ENCODE data around the gene MRI1. TPM values are rescaled to one million over a fixed set of nuclear protein-coding genes. Genes with fewer than 3 reads are reported as not detected.
"Not testable (repeated sequence)": the region's sequence is repeated elsewhere in the genome, so short reads cannot be mapped to it uniquely, and the experiment has no call there.

The MRI1 gene
- total RNA-seq, 1 donor from 2014 or later: 28.7 TPM

- TF ChIP-seq CTCF (IDR thresholded peaks at IDR 0.05; ENCODE audit: unreplicated experiment): no peak
- DNase-seq (ENCODE audit: low spot score in 2 of 2, unreplicated experiment in 2 of 2): no peak
- Mint-ChIP-seq H3K27me3 (ENCODE audit: low read depth) (no peaks in the 10 kb centered on the region), H3K27ac (no peak overlapping the region), H3K4me1 (peaks cover 14% of the 10 kb centered on the region), H3K36me3 (no peaks in the 10 kb centered on the region), H3K4me3 (no peak overlapping the region), H3K9me3 (no peaks in the 10 kb centered on the region)
Measured at GRCh38 chr19:13788991-13789390, 24.7 kb downstream of the MRI1 start.

- Mint-ChIP-seq H3K4me1 (peaks cover 14% of the 10 kb centered on the region), H3K4me3 (no peak overlapping the region), H3K36me3 (no peaks in the 10 kb centered on the region), H3K9me3 (no peaks in the 10 kb centered on the region), H3K27me3 (ENCODE audit: low read depth) (no peaks in the 10 kb centered on the region), H3K27ac (peak overlapping the region; percentile 12)
- no peak for TF ChIP-seq CTCF (IDR thresholded peaks at IDR 0.05; ENCODE audit: unreplicated experiment)
- DNase-seq (ENCODE audit: low spot score in 2 of 2, unreplicated experiment in 2 of 2): no peak
Measured at GRCh38 chr19:13790354-13790753, 26.0 kb downstream of the MRI1 start.

GRCh38 chr19:13793317-13793716 lies 29.0 kb downstream of the MRI1 start:
- H3K36me3 Mint-ChIP-seq; H3K9me3 Mint-ChIP-seq; DNase-seq (ENCODE audit: low spot score in 2 of 2, unreplicated experiment in 2 of 2); H3K27me3 Mint-ChIP-seq (ENCODE audit: low read depth); H3K4me3 Mint-ChIP-seq; H3K27ac Mint-ChIP-seq: not testable (repeated sequence)
- H3K4me1 Mint-ChIP-seq: peaks cover 24% of the 10 kb centered on the region

- H3K4me3 Mint-ChIP-seq: peak overlapping the region; percentile 99
- peaks cover 24% of the 10 kb centered on the region for H3K4me1 Mint-ChIP-seq
- no peak for TF ChIP-seq CTCF (IDR thresholded peaks at IDR 0.05; ENCODE audit: unreplicated experiment)
- peak overlapping the region; percentile 100 for H3K27ac Mint-ChIP-seq
- DNase-seq (ENCODE audit: low spot score in 2 of 2, unreplicated experiment in 2 of 2): peak in 1 of 2 experiments; percentile 52
- H3K27me3 Mint-ChIP-seq (ENCODE audit: low read depth): no peaks in the 10 kb centered on the region
- no peaks in the 10 kb centered on the region for H3K9me3 Mint-ChIP-seq
- H3K36me3 Mint-ChIP-seq: no peaks in the 10 kb centered on the region
Measured at GRCh38 chr19:13794398-13794756, 30.1 kb downstream of the MRI1 start.

- Mint-ChIP-seq H3K27me3 (ENCODE audit: low read depth) (no peaks in the 10 kb centered on the region), H3K36me3 (peaks cover 3% of the 10 kb centered on the region), H3K4me3 (peak within 1 kb of the TSS; percentile 99), H3K4me1 (peaks cover 24% of the 10 kb centered on the region), H3K9me3 (no peaks in the 10 kb centered on the region), H3K27ac (peak within 1 kb of the TSS; percentile 100)
- no peak for TF ChIP-seq CTCF (IDR thresholded peaks at IDR 0.05; ENCODE audit: unreplicated experiment)
- peak; percentile 97 for DNase-seq (ENCODE audit: low spot score in 2 of 2, unreplicated experiment in 2 of 2)
Measured at GRCh38 chr19:13794757-13795589, 30.7 kb downstream of the MRI1 start, which contains the start of gene ZSWIM4. Gene ZSWIM4 (plus strand): TSS chr19:13795443. CDS start chr19:13795649, 206 bp downstream.

- Mint-ChIP-seq H3K27ac (peak overlapping the region; percentile 91), H3K9me3 (no peaks in the 10 kb centered on the region), H3K4me3 (peak overlapping the region; percentile 79), H3K4me1 (peaks cover 24% of the 10 kb centered on the region), H3K27me3 (ENCODE audit: low read depth) (no peaks in the 10 kb centered on the region), H3K36me3 (peaks cover 6% of the 10 kb centered on the region)
- TF ChIP-seq CTCF (IDR thresholded peaks at IDR 0.05; ENCODE audit: unreplicated experiment): no peak
- no peak for DNase-seq (ENCODE audit: low spot score in 2 of 2, unreplicated experiment in 2 of 2)
Measured at GRCh38 chr19:13795595-13796300, 31.4 kb downstream of the MRI1 start.
